Fibroblast of lung (primary cell): ENCODE data around the gene ZNF549. TPM values are rescaled to one million over a fixed set of nuclear protein-coding genes. Genes with fewer than 3 reads are reported as not detected.

Experiments used
- DNase-seq, 2 donors: peaks; one replicate each; pipeline versions ENCODE4 v3.0.0 to v3.0.0-alpha.2; 2010; ENCODE audit warnings: low read depth in 2 of 2
- H2AFZ ChIP-seq: 2 replicates; pipeline ENCODE4 v1.5.1; 2012; ENCODE audit warnings: low read length, control low read depth, inconsistent platforms
- H3K27ac ChIP-seq: 2 replicates; pipeline ENCODE4 v1.5.1; 2011; ENCODE audit warnings: low read length, control low read depth; ENCODE audit not compliant: insufficient read depth
- H3K27me3 ChIP-seq: 2 replicates; pipeline ENCODE4 v1.5.1; 2011; ENCODE audit warnings: mild to moderate bottlenecking, low read length; ENCODE audit not compliant: control insufficient read depth, insufficient read depth
- H3K36me3 ChIP-seq: 2 replicates; pipeline ENCODE4 v1.5.1; 2011; ENCODE audit warnings: low read length; ENCODE audit not compliant: control insufficient read depth, insufficient read depth
- H3K4me1 ChIP-seq: 2 replicates; pipeline ENCODE4 v1.5.1; 2011; ENCODE audit warnings: low read length; ENCODE audit not compliant: control insufficient read depth, insufficient read depth; ENCODE audit errors: extremely low read depth
- H3K4me2 ChIP-seq: 2 replicates; pipeline ENCODE4 v1.5.1; 2011; ENCODE audit warnings: low read length, control low read depth; ENCODE audit not compliant: insufficient read depth; ENCODE audit errors: extremely low read depth
- H3K4me3 ChIP-seq, 4 experiments: fragments of 200-600 bp in 1 of 4; sonication (generic) in 1 of 4; replicated peaks in 1 of 4; 2 replicates each; pipeline ENCODE4 v1.5.1; 2011 to 2016; ENCODE audit warnings: low read length in 4 of 4, low read depth in 3 of 4, mild to moderate bottlenecking in 3 of 4, control low read depth in 2 of 4, inconsistent platforms in 1 of 4, mixed read lengths in 1 of 4; ENCODE audit not compliant: insufficient read depth in 1 of 4; ENCODE audit errors: control extremely low read depth in 1 of 4
- H3K79me2 ChIP-seq: 2 replicates; pipeline ENCODE4 v1.5.1; 2012; ENCODE audit warnings: mild to moderate bottlenecking, low read length, inconsistent platforms; ENCODE audit not compliant: control insufficient read depth, insufficient read depth
- H3K9ac ChIP-seq: 2 replicates; pipeline ENCODE4 v1.5.1; 2011; ENCODE audit warnings: mild to moderate bottlenecking, low read length, control low read depth; ENCODE audit not compliant: insufficient read depth
- H3K9me3 ChIP-seq: 2 replicates; pipeline ENCODE4 v1.5.1; 2012; ENCODE audit warnings: low read depth, low read length; ENCODE audit not compliant: control insufficient read depth, insufficient read depth
- H4K20me1 ChIP-seq: 2 replicates; pipeline ENCODE4 v1.5.1; 2011; ENCODE audit warnings: low read length; ENCODE audit not compliant: control insufficient read depth, insufficient read depth; ENCODE audit errors: extremely low read depth
- EZH2 ChIP-seq: IDR thresholded peaks from 2 replicates; pipeline ENCODE4 v1.5.1; 2012; ENCODE audit warnings: low read length, control low read depth, mild to moderate bottlenecking; ENCODE audit errors: missing control alignments
- polyA plus RNA-seq, 2 donors: library from polyadenylated mRNA; depleted of rRNA in 1 of 2; stranded (reverse) in 1 of 2; unstranded in 1 of 2; fragments of >200 nt; gene quantifications; 2 replicates each; pipeline ENCODE4 v1.2.1, GENCODE V29; 2011 to 2012; ENCODE audit warnings: missing spikeins in 1 of 2
- total RNA-seq: library from RNA; depleted of rRNA; stranded (reverse); fragments of >200 nt; gene quantifications from 2 replicates; pipeline ENCODE4 v1.2.1, GENCODE V29; 2014
- TF ChIP-seq, protein P1 (sequence below), 2 donors: IDR thresholded peaks in 1 of 2; conservative IDR thresholded peaks in 1 of 2; 1 replicate in 1 of 2; 2 replicates in 1 of 2; pipeline ENCODE4 v1.5.1; 2011 to 2012; ENCODE audit warnings: low read length in 2 of 2, control low read depth in 1 of 2, inconsistent platforms in 1 of 2, low read depth in 1 of 2, mild to moderate bottlenecking in 1 of 2

Gene ZNF549
- total and polyA plus RNA-seq, 2 donors (not counting 1 experiment from before 2014, with no cell fraction given) = 4.8 to 7.8 TPM

DNA sequence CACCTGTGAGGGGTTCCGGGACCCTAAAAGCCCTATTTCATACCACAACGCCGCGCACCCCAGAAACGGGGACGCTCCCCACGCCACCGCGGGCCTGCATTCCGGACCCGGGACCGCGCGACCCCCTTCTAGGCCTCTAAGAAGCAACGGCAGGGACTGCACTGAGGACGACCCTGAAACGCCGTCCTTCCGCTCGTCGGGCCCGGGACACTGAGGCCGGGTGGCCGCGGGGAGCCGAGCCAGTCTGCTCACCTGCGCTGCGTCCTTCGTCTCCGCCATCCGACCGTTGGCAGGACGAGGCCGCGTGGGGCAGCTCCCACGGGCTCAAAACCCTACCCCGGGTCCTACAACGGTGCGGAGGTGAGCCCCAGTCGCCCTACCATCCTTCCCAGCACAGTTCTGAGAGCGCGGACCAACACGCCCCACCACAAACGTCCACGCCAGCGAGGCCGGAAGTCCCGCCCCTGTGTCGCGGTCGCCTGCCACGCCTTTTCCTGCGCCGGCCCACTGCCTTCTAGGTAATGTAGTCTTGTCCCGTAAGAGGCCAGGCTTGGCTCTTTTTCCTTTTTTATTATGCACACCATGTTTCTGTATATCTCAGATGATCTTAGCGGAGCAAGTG, 32.4 kb downstream of the ZNF549 start, which contains the start of gene ZNF550:
ZNF550 (minus strand) TSS at position 460 of the 622 bp plus-strand sequence; CDS start at position 279, 181 bp downstream.
- Histone ChIP-seq H3K36me3 (peaks cover 2% of the 10 kb centered on the region), H3K9ac (peak within 1 kb of the TSS; percentile 72), H3K27ac (peak within 1 kb of the TSS; percentile 70), H3K4me3 (peak within 1 kb of the TSS; percentile 77 to 91 (median 86)), H2AFZ (peak within 1 kb of the TSS; percentile 91), H3K79me2 (peaks cover 5% of the 10 kb centered on the region), H3K4me1 (no peaks in the 10 kb centered on the region), H3K9me3 (no peaks in the 10 kb centered on the region), H3K27me3 (no peaks in the 10 kb centered on the region), H4K20me1 (no peaks in the 10 kb centered on the region), H3K4me2 (peak within 1 kb of the TSS; percentile 80)
- no peak for TF ChIP-seq EZH2
- TF ChIP-seq, protein P1, sequence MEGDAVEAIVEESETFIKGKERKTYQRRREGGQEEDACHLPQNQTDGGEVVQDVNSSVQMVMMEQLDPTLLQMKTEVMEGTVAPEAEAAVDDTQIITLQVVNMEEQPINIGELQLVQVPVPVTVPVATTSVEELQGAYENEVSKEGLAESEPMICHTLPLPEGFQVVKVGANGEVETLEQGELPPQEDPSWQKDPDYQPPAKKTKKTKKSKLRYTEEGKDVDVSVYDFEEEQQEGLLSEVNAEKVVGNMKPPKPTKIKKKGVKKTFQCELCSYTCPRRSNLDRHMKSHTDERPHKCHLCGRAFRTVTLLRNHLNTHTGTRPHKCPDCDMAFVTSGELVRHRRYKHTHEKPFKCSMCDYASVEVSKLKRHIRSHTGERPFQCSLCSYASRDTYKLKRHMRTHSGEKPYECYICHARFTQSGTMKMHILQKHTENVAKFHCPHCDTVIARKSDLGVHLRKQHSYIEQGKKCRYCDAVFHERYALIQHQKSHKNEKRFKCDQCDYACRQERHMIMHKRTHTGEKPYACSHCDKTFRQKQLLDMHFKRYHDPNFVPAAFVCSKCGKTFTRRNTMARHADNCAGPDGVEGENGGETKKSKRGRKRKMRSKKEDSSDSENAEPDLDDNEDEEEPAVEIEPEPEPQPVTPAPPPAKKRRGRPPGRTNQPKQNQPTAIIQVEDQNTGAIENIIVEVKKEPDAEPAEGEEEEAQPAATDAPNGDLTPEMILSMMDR (conservative IDR thresholded peaks at IDR 0.05 in 1 of 2, IDR thresholded peaks at IDR 0.05 in 1 of 2; ENCODE audit: low read depth in 1 of 2, low read length in 2 of 2) = no peak
- DNase-seq = peak; percentile 89 to 92

DNA sequence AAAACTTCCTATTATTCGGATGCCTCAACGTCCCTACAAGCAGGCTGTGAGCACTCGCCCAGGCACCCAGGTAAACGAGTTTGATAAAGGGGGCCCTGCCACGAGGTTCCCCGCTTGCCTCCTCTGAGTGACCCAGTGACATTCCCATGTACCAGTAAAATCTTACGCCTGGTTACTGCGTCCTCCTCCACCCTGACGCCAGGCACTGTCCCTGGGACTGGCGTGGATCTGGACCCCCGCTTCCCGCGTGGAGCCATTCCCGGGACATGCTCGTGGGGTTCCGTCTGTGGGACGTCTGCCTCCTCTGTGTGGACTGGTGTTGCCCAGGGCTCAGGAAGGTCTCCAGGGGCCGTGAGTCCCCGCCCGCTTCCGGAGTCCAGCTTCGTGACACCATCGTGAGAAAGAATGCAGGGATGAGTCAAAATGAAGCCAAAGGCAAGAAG, 32.9 kb downstream of the ZNF549 start:
- no peaks in the 10 kb centered on the region for H4K20me1 ChIP-seq
- peak overlapping the region; percentile 77 to 91 (median 86) for H3K4me3 ChIP-seq
- peak; percentile 70 to 72 for DNase-seq
- no peaks in the 10 kb centered on the region for H3K9me3 ChIP-seq
- H2AFZ ChIP-seq = peak overlapping the region; percentile 87
- H3K79me2 ChIP-seq = peaks cover 5% of the 10 kb centered on the region
- no peaks in the 10 kb centered on the region for H3K4me1 ChIP-seq
- peaks cover 2% of the 10 kb centered on the region for H3K36me3 ChIP-seq
- peak overlapping the region; percentile 34 for H3K9ac ChIP-seq
- no peaks in the 10 kb centered on the region for H3K27me3 ChIP-seq
- peak overlapping the region; percentile 80 for H3K4me2 ChIP-seq
- no peak for TF ChIP-seq EZH2
- TF ChIP-seq, protein P1 (conservative IDR thresholded peaks at IDR 0.05 in 1 of 2, IDR thresholded peaks at IDR 0.05 in 1 of 2; ENCODE audit: low read depth in 1 of 2, low read length in 2 of 2) = no peak
- H3K27ac ChIP-seq = peak overlapping the region; percentile 70

DNA sequence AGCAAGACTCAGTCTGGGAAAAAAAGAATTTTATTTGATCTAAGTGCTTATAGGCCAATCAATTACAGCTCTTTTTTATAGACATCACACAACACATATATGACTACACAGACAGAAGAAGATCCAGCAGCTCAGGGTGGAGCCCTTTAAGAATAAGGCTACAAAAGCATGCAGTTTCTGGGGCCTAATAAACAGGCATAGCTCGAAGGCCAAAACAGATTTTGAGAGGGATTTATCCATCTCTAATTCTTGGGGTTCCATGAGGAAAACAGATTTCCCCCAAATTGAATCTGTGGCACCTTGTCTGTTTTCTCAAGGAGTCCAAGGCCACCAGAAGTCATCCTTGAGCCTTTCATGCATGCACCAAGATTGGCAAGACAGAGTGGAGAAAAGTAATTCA, 36.4 kb downstream of the ZNF549 start:
- H3K9ac ChIP-seq = no peak overlapping the region
- no peak overlapping the region for H3K4me2 ChIP-seq
- H3K4me1 ChIP-seq = no peaks in the 10 kb centered on the region
- no peak overlapping the region for H2AFZ ChIP-seq
- no peak overlapping the region for H3K4me3 ChIP-seq
- no peaks in the 10 kb centered on the region for H3K9me3 ChIP-seq
- no peak for TF ChIP-seq EZH2
- TF ChIP-seq, protein P1 (conservative IDR thresholded peaks at IDR 0.05 in 1 of 2, IDR thresholded peaks at IDR 0.05 in 1 of 2; ENCODE audit: low read depth in 1 of 2, low read length in 2 of 2) = no peak
- DNase-seq = no peak
- H3K27me3 ChIP-seq = no peaks in the 10 kb centered on the region
- H3K36me3 ChIP-seq = no peaks in the 10 kb centered on the region
- no peaks in the 10 kb centered on the region for H4K20me1 ChIP-seq
- no peak overlapping the region for H3K27ac ChIP-seq
- no peaks in the 10 kb centered on the region for H3K79me2 ChIP-seq
